OCI-LY1 (cell line): Measurements from ENCODE around the gene LRIG1.

Source experiments
- H2AFZ ChIP-seq: fragments of 200-600 bp; sonication (generic), shearing (Covaris generic); 2 replicates; pipeline ENCODE4 v1.6.0; 2014; ENCODE audit warnings: antibody characterized with exemption, mild to moderate bottlenecking, low read length
- H3F3A ChIP-seq: fragments of 200-600 bp; sonication (generic), shearing (Covaris generic); 2 replicates; pipeline ENCODE4 v1.6.0; 2014; ENCODE audit warnings: mild to moderate bottlenecking, antibody characterized with exemption, low read length, moderate library complexity; ENCODE audit not compliant: insufficient read depth
- H3K27ac ChIP-seq: fragments of 200-600 bp; sonication (generic); 2 replicates; pipeline ENCODE4 v1.5.1; 2014; ENCODE audit warnings: low read length, mixed run types, mild to moderate bottlenecking, low read depth; ENCODE audit not compliant: poor library complexity, severe bottlenecking
- H3K27me3 ChIP-seq: fragments of 200-600 bp; sonication (generic); 2 replicates; pipeline ENCODE4 v1.6.0; 2014; ENCODE audit warnings: antibody characterized with exemption, mild to moderate bottlenecking, low read length, moderate library complexity; ENCODE audit not compliant: insufficient read depth
- H3K36me3 ChIP-seq: fragments of 200-600 bp; sonication (generic); 2 replicates; pipeline ENCODE4 v1.6.1; 2014; ENCODE audit warnings: mild to moderate bottlenecking, antibody characterized with exemption, low read length, moderate library complexity, mixed read lengths; ENCODE audit not compliant: insufficient read depth
- H3K4me1 ChIP-seq: fragments of 200-600 bp; sonication (generic); 2 replicates; pipeline ENCODE4 v1.5.1; 2014; ENCODE audit warnings: mild to moderate bottlenecking, low read length, moderate library complexity; ENCODE audit not compliant: insufficient read depth, severe bottlenecking
- H3K4me2 ChIP-seq: fragments of 200-600 bp; sonication (generic), shearing (Covaris generic); 2 replicates; pipeline ENCODE4 v1.6.1; 2014; ENCODE audit warnings: low read length
- H3K4me3 ChIP-seq: fragments of 200-600 bp; sonication (generic); 2 replicates; pipeline ENCODE4 v1.5.1; 2014; ENCODE audit warnings: low read length, low read depth, mild to moderate bottlenecking, mixed read lengths; ENCODE audit not compliant: poor library complexity, severe bottlenecking
- H3K79me2 ChIP-seq: fragments of 200-600 bp; shearing (Covaris generic); 2 replicates; pipeline ENCODE4 v1.6.1; 2016; ENCODE audit warnings: mixed run types, low read length, mixed read lengths; ENCODE audit not compliant: insufficient read depth
- H3K9ac ChIP-seq: fragments of 200-600 bp; sonication (generic), shearing (Covaris generic); 2 replicates; pipeline ENCODE4 v1.6.1; 2014; ENCODE audit warnings: mild to moderate bottlenecking, low read length, mixed read lengths
- H3K9me2 ChIP-seq: fragments of 200-600 bp; sonication (generic), shearing (Covaris generic); 2 replicates; pipeline ENCODE4 v1.6.1; 2014; ENCODE audit warnings: low read depth, mild to moderate bottlenecking, low read length, mixed read lengths
- H3K9me3 ChIP-seq: fragments of 200-600 bp; shearing (Covaris generic); 2 replicates; pipeline ENCODE4 v1.6.1; 2014; ENCODE audit warnings: low read length, mixed read lengths
- H4K20me1 ChIP-seq: fragments of 200-600 bp; sonication (generic), shearing (Covaris generic); 2 replicates; pipeline ENCODE4 v1.6.0; 2016; ENCODE audit warnings: mild to moderate bottlenecking, low read length; ENCODE audit not compliant: insufficient read depth
- EZH2 ChIP-seq: fragments of 200-600 bp; sonication (generic), shearing (Covaris generic); IDR thresholded peaks from 2 replicates; pipeline ENCODE4 v1.8.0; 2017; ENCODE audit warnings: borderline replicate concordance, mixed run types, mild to moderate bottlenecking, antibody characterized with exemption, low read length, moderate library complexity, mixed read lengths
- TF ChIP-seq, protein P1 (sequence below): fragments of 200-600 bp; sonication (generic), shearing (Covaris generic); IDR thresholded peaks from 2 replicates; pipeline ENCODE4 v1.5.1; 2017; ENCODE audit warnings: mild to moderate bottlenecking, antibody characterized with exemption, low read length, moderate library complexity, mixed read lengths

Gene LRIG1

GRCh38 chr3:66463730-66464511, 36.9 kb downstream of the LRIG1 start:
- no peaks in the 10 kb centered on the region for H3K4me1 ChIP-seq
- H3K27ac ChIP-seq, result no peak overlapping the region
- H2AFZ ChIP-seq, result no peak overlapping the region
- H3K9ac ChIP-seq, result no peak overlapping the region
- H3K9me2 ChIP-seq, result no peaks in the 10 kb centered on the region
- no peak overlapping the region for H3K4me2 ChIP-seq
- TF ChIP-seq EZH2, result no peak
- TF ChIP-seq, protein P1, sequence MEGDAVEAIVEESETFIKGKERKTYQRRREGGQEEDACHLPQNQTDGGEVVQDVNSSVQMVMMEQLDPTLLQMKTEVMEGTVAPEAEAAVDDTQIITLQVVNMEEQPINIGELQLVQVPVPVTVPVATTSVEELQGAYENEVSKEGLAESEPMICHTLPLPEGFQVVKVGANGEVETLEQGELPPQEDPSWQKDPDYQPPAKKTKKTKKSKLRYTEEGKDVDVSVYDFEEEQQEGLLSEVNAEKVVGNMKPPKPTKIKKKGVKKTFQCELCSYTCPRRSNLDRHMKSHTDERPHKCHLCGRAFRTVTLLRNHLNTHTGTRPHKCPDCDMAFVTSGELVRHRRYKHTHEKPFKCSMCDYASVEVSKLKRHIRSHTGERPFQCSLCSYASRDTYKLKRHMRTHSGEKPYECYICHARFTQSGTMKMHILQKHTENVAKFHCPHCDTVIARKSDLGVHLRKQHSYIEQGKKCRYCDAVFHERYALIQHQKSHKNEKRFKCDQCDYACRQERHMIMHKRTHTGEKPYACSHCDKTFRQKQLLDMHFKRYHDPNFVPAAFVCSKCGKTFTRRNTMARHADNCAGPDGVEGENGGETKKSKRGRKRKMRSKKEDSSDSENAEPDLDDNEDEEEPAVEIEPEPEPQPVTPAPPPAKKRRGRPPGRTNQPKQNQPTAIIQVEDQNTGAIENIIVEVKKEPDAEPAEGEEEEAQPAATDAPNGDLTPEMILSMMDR, result no peak
- no peaks in the 10 kb centered on the region for H4K20me1 ChIP-seq
- H3K4me3 ChIP-seq, result no peak overlapping the region
- H3K9me3 ChIP-seq, result no peaks in the 10 kb centered on the region
- no peaks in the 10 kb centered on the region for H3K36me3 ChIP-seq
- H3K79me2 ChIP-seq, result no peaks in the 10 kb centered on the region
- no peaks in the 10 kb centered on the region for H3F3A ChIP-seq
- H3K27me3 ChIP-seq, result no peaks in the 10 kb centered on the region

- Histone ChIP-seq H3K9me3 (no peaks in the 10 kb centered on the region), H3K9ac (no peak overlapping the region), H3K9me2 (no peaks in the 10 kb centered on the region), H3K27me3 (no peaks in the 10 kb centered on the region), H3K4me2 (no peak overlapping the region), H3K79me2 (no peaks in the 10 kb centered on the region), H3K4me3 (no peak overlapping the region), H2AFZ (no peak overlapping the region), H4K20me1 (no peaks in the 10 kb centered on the region), H3K27ac (no peak overlapping the region), H3F3A (no peaks in the 10 kb centered on the region), H3K4me1 (no peaks in the 10 kb centered on the region), H3K36me3 (no peaks in the 10 kb centered on the region)
- TF ChIP-seq, protein P1, result no peak
- no peak for TF ChIP-seq EZH2
Measured at GRCh38 chr3:66463054-66463631, 37.7 kb downstream of the LRIG1 start.

- H3K79me2 ChIP-seq, result no peaks in the 10 kb centered on the region
- no peaks in the 10 kb centered on the region for H3K27me3 ChIP-seq
- no peak overlapping the region for H2AFZ ChIP-seq
- H3K9me3 ChIP-seq, result no peaks in the 10 kb centered on the region
- H3K4me3 ChIP-seq, result no peak overlapping the region
- no peaks in the 10 kb centered on the region for H3K36me3 ChIP-seq
- H3K4me2 ChIP-seq, result no peak overlapping the region
- no peak overlapping the region for H3K9ac ChIP-seq
- no peak for TF ChIP-seq EZH2
- TF ChIP-seq, protein P1, result no peak
- no peaks in the 10 kb centered on the region for H3K4me1 ChIP-seq
- H4K20me1 ChIP-seq, result no peaks in the 10 kb centered on the region
- no peak overlapping the region for H3K27ac ChIP-seq
- H3K9me2 ChIP-seq, result no peaks in the 10 kb centered on the region
- no peaks in the 10 kb centered on the region for H3F3A ChIP-seq
Measured at GRCh38 chr3:66457252-66457651, 43.6 kb downstream of the LRIG1 start.
